Liver (tissue), 9 donors: Measurements from ENCODE around the gene INHBA. TPM values are rescaled to one million over a fixed set of nuclear protein-coding genes. Genes with fewer than 3 reads are reported as not detected.

Experiments used
- DNase-seq: peaks from one replicate; pipeline ENCODE4 v3.0.0-alpha.2; 2017; ENCODE audit warnings: low spot score
- H3K27ac ChIP-seq, 2 donors: one replicate each; pipeline ENCODE4 v1.7.0; 2013; ENCODE audit warnings: inconsistent platforms in 2 of 2, low read length in 2 of 2, control low read depth in 1 of 2, low read depth in 1 of 2, mild to moderate bottlenecking in 1 of 2
- H3K27me3 ChIP-seq, 4 donors: one replicate each; pipeline versions ENCODE4 v1.6.1 to v1.7.0; 2013; ENCODE audit warnings: low read length in 3 of 4, inconsistent platforms in 1 of 4, mild to moderate bottlenecking in 1 of 4, moderate library complexity in 1 of 4; ENCODE audit not compliant: control insufficient read depth in 4 of 4, insufficient read depth in 4 of 4
- H3K36me3 ChIP-seq, 4 donors: one replicate each; pipeline versions ENCODE4 v1.6.1 to v1.7.0; 2013; ENCODE audit warnings: low read length in 3 of 4, mild to moderate bottlenecking in 3 of 4, low read depth in 1 of 4, moderate library complexity in 1 of 4; ENCODE audit not compliant: control insufficient read depth in 4 of 4, insufficient read depth in 3 of 4
- H3K4me1 ChIP-seq, 4 donors: one replicate each; pipeline versions ENCODE4 v1.6.1 to v1.7.0; 2013; ENCODE audit warnings: low read length in 3 of 4, mild to moderate bottlenecking in 3 of 4, moderate library complexity in 1 of 4; ENCODE audit not compliant: control insufficient read depth in 4 of 4, insufficient read depth in 4 of 4
- H3K4me3 ChIP-seq, 3 donors: one replicate each; pipeline versions ENCODE4 v1.6.1 to v1.7.0; 2013; ENCODE audit warnings: low read length in 3 of 3, control low read depth in 1 of 3, low read depth in 1 of 3, mild to moderate bottlenecking in 1 of 3
- H3K9ac ChIP-seq, 2 donors: one replicate each; pipeline ENCODE4 v1.7.0; 2013; ENCODE audit warnings: low read length in 2 of 2, mild to moderate bottlenecking in 2 of 2, moderate library complexity in 2 of 2, control low read depth in 1 of 2, low read depth in 1 of 2
- H3K9me3 ChIP-seq, 4 donors: one replicate each; pipeline versions ENCODE4 v1.6.1 to v1.7.0; 2013; ENCODE audit warnings: low read length in 3 of 4; ENCODE audit not compliant: control insufficient read depth in 4 of 4
- ATF3 ChIP-seq: IDR thresholded peaks from 2 replicates; pipeline ENCODE4 v1.6.1; 2016; ENCODE audit warnings: antibody characterized with exemption
- CTCF ChIP-seq: fragments of 150-350 bp; IDR thresholded peaks from 2 replicates; pipeline ENCODE4 v1.5.1; 2017; ENCODE audit warnings: improper control_type of control experiment, low read depth, low read length; ENCODE audit not compliant: missing input control
- EGR1 ChIP-seq, 2 donors: IDR thresholded peaks; 2 replicates each; pipeline ENCODE4 v1.6.1; 2016 to 2018; ENCODE audit warnings: antibody characterized with exemption in 2 of 2, low read depth in 2 of 2
- FOXA1 ChIP-seq: IDR thresholded peaks from 2 replicates; pipeline ENCODE4 v1.6.1; 2016; ENCODE audit warnings: antibody characterized with exemption
- HNF4A ChIP-seq, 2 donors: conservative IDR thresholded peaks; 2 replicates each; pipeline ENCODE4 v1.6.1; 2016; ENCODE audit warnings: antibody characterized with exemption in 2 of 2, mild to moderate bottlenecking in 2 of 2
- JUND ChIP-seq, 2 donors: IDR thresholded peaks; 2 replicates each; pipeline ENCODE4 v1.6.1; 2016; ENCODE audit warnings: antibody characterized with exemption in 2 of 2
- MAX ChIP-seq: IDR thresholded peaks from 2 replicates; pipeline ENCODE4 v1.6.1; 2016; ENCODE audit warnings: antibody characterized with exemption
- NR2F2 ChIP-seq: IDR thresholded peaks from 2 replicates; pipeline ENCODE4 v1.6.1; 2016; ENCODE audit warnings: antibody characterized with exemption
- RAD21 ChIP-seq, 2 donors: IDR thresholded peaks; 2 replicates each; pipeline ENCODE4 v1.6.1; 2016; ENCODE audit warnings: antibody characterized with exemption in 2 of 2, mild to moderate bottlenecking in 2 of 2
- SP1 ChIP-seq: IDR thresholded peaks from 2 replicates; pipeline ENCODE4 v1.6.1; 2018; ENCODE audit warnings: antibody characterized with exemption, mild to moderate bottlenecking
- TAF1 ChIP-seq: conservative IDR thresholded peaks from 2 replicates; pipeline ENCODE4 v1.6.1; 2016; ENCODE audit warnings: antibody characterized with exemption, mild to moderate bottlenecking
- YY1 ChIP-seq: IDR thresholded peaks from 2 replicates; pipeline ENCODE4 v1.6.1; 2016; ENCODE audit warnings: antibody characterized with exemption, mild to moderate bottlenecking
- ZBTB33 ChIP-seq: IDR thresholded peaks from 2 replicates; pipeline ENCODE4 v1.6.1; 2016; ENCODE audit warnings: antibody characterized with exemption
- WGBS: extraction: QIAGEN DNeasy Blood & Tissue Kit; methylation state at CpG from one replicate; pipeline ENCODE4 v1.1.7; 2013; 5-methylcytosine and 5-hydroxymethylcytosine counted together
- polyA plus RNA-seq, 2 donors: library from polyadenylated mRNA; stranded (reverse) in 1 of 2; unstranded in 1 of 2; fragments of 200-250 nt in 1 of 2; fragments of >200 nt in 1 of 2; fragmentation: Nextera tagmentation in 1 of 2; extraction: Ambion mirVana in 1 of 2; gene quantifications; one replicate each; pipeline versions ENCODE4 v1.2.1 to v1.2.3, GENCODE V29; 2013 to 2015
- total RNA-seq, 2 donors: library from RNA; depleted of rRNA; stranded (reverse); fragments of >200 nt; gene quantifications; one replicate each; pipeline ENCODE4 v1.2.3, GENCODE V29; 2014
- donor health status: healthy.
- donor health status: healthy.
- donor health status: healthy.
- donor health status: healthy.
- donor health status: healthy.

INHBA gene
- total and polyA plus RNA-seq, 4 donors: 0.23 to 8.9 (median 3.0) TPM

- Histone ChIP-seq H3K36me3 (no peaks in the 10 kb centered on the region), H3K27ac (no peak overlapping the region), H3K9me3 (no peaks in the 10 kb centered on the region), H3K4me1 (peaks cover 0 to 9% (median 0%) of the 10 kb centered on the region in 4 donors), H3K4me3 (no peak overlapping the region), H3K27me3 (no peaks in the 10 kb centered on the region), H3K9ac (no peak overlapping the region)
- 93% methylated on average over 8 of the region's 8 CpGs for WGBS
- no peak for DNase-seq
- no peak for TF ChIP-seq MAX
- no peak for TF ChIP-seq TAF1
- TF ChIP-seq ATF3: no peak
- no peak for TF ChIP-seq FOXA1
- no peak for TF ChIP-seq JUND (IDR thresholded peaks at IDR 0.05)
- no peak for TF ChIP-seq CTCF
- TF ChIP-seq HNF4A (conservative IDR thresholded peaks at IDR 0.05): no peak
- TF ChIP-seq EGR1 (IDR thresholded peaks at IDR 0.05; ENCODE audit: low read depth in 2 of 2): no peak
- TF ChIP-seq NR2F2: no peak
- TF ChIP-seq RAD21 (IDR thresholded peaks at IDR 0.05): no peak
Observed at GRCh38 chr7:41715000-41715399, 12.1 kb upstream of the INHBA start.

- Histone ChIP-seq H3K27me3 (no peaks in the 10 kb centered on the region), H3K9me3 (no peaks in the 10 kb centered on the region), H3K27ac (no peak overlapping the region), H3K36me3 (no peaks in the 10 kb centered on the region), H3K4me1 (peaks cover 0 to 31% (median 4%) of the 10 kb centered on the region in 4 donors), H3K9ac (no peak overlapping the region), H3K4me3 (no peak overlapping the region)
- 33% methylated on average over 10 of the region's 10 CpGs for WGBS
- no peak for DNase-seq
- peak; percentile 59 for TF ChIP-seq CTCF
- TF ChIP-seq RAD21 (IDR thresholded peaks at IDR 0.05): peak; percentile 61 to 78
- TF ChIP-seq EGR1 (IDR thresholded peaks at IDR 0.05; ENCODE audit: low read depth in 2 of 2): no peak
- TF ChIP-seq YY1: peak; percentile 35
- TF ChIP-seq SP1: peak; percentile 13
- peak in 1 of 2 donors; percentile 20 for TF ChIP-seq HNF4A (conservative IDR thresholded peaks at IDR 0.05)
- no peak for TF ChIP-seq ATF3
- TF ChIP-seq NR2F2: no peak
- no peak for TF ChIP-seq TAF1
- no peak for TF ChIP-seq FOXA1
- TF ChIP-seq ZBTB33: no peak
Observed at GRCh38 chr7:41711283-41712064, 8.6 kb upstream of the INHBA start.
